Activated T-helper 17 cell treated with anti-CD3 and anti-CD28 coated beads, Interleukin-2, amount 50 U/mL, for 72 hours (primary cell): ENCODE results near the gene ZNFX1. TPM values are rescaled to one million over a fixed set of nuclear protein-coding genes. Genes with fewer than 3 reads are reported as not detected.
"Not testable (repeated sequence)": the region's sequence is repeated elsewhere in the genome, so short reads cannot be mapped to it uniquely, and the experiment has no call there.

ENCODE experiments used
- ATAC-seq: fragments of 150-1000 bp; cut with Tn5 transposase; replicated peaks from 2 replicates; pipeline ENCODE4 v1.10.0; 2021; ENCODE audit warnings: mild to moderate bottlenecking, moderate library complexity
- H3K27ac Mint-ChIP-seq: one replicate; pipeline ENCODE4 v1.8.0; 2022; ENCODE audit warnings: mixed read lengths
- H3K27me3 Mint-ChIP-seq: one replicate; pipeline ENCODE4 v1.8.0; 2022; ENCODE audit warnings: mixed read lengths
- H3K36me3 Mint-ChIP-seq: one replicate; pipeline ENCODE4 v1.8.0; 2022; ENCODE audit warnings: low read depth, mild to moderate bottlenecking, mixed read lengths
- H3K4me1 Mint-ChIP-seq: one replicate; pipeline ENCODE4 v1.8.0; 2022; ENCODE audit warnings: mixed read lengths
- H3K4me3 Mint-ChIP-seq: one replicate; pipeline ENCODE4 v1.8.0; 2022; ENCODE audit warnings: mild to moderate bottlenecking, mixed read lengths
- H3K9me3 Mint-ChIP-seq: one replicate; pipeline ENCODE4 v1.8.0; 2022; ENCODE audit warnings: mixed read lengths
- total RNA-seq, 2 donors: library from RNA; stranded (reverse); gene quantifications; one replicate each; pipeline ENCODE4 v1.2.3, GENCODE V29; 2022

ZNFX1 gene
- total RNA-seq, 2 donors from 2014 or later = 32.8 to 54.9 TPM

DNA sequence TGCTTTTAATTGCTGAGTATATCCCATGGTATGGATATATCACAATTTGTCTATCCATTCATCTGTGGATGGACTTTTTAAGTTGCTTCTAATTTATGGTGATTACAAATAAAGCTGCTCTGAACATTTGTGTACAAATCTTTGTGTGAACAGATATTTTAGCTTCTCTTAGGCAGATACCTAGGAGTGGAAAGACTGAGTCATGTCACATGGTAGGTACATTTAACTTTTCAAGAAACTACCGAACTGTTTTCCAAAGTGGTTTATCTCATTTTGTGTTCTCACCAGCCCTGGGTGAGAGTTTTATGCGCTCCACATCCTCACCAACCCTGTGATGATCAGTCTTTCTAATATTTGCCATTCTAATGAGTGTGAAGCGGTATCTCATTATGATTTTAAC lies 31.0 kb upstream of the ZNFX1 start:
- Mint-ChIP-seq H3K4me3 (no peak overlapping the region), H3K4me1 (peaks cover 18% of the 10 kb centered on the region), H3K27ac (no peak overlapping the region), H3K36me3 (no peaks in the 10 kb centered on the region), H3K9me3 (no peaks in the 10 kb centered on the region), H3K27me3 (no peaks in the 10 kb centered on the region)
- ATAC-seq = peak; percentile 42

DNA sequence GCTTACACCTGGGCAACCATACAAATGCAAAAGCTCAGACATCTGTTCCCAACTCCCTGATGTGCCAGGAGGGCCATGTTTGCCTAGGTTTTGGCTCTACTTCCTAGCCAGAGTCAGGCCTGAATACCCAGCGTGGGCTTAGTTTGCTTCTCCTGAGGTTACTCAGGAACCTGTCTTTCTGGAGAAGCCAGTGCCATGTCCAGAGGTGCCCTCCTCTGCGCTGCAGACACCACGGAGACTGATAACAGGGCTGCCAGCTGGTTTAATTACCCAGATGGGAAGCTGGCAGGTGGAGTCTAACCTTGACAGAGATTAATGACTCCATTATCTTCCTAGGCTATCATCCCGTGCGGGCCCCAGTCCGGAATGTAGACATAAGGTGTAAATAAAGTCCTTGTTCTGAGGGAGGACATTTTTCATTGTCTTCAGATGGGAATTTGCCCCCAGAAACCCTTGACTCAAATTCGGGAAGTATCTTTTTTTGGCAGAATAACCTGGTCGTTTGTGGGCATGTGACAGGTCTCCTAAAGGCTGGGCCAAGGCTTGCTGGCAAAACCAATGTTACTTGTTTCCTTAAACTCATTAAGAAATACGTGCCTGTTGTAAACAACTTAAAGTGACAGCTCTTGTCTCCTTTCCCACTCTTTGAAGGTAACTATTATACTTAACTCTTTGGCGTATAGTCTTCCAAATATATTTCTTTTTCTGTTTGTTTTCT lies 29.2 kb upstream of the ZNFX1 start:
- Mint-ChIP-seq H3K36me3 (no peaks in the 10 kb centered on the region), H3K9me3 (no peaks in the 10 kb centered on the region), H3K27me3 (no peaks in the 10 kb centered on the region), H3K4me3 (no peak overlapping the region), H3K27ac (no peak overlapping the region), H3K4me1 (peaks cover 22% of the 10 kb centered on the region)
- ATAC-seq = no peak

DNA sequence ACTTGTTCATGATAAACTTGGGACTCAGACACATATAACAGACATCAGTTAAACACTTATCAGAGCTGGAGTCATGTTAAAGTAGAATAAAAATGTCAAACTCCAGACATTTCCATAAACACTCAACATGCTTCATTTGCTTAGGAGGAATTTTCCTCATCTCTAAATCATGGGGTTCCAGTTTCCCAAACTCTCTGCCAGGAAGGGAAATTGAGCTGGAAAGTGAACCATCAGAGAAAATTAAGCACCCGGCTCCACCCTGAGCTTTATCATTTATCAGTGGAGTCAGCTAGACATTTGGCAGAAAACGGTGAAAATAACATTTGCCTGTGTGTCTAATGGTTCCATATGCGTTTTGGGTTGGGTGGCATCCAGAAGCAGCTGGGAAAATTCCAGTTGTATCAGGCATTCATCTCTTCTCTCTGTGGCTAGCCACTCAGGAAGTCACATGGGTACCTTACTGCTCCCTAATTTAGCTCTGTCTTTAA lies 25.3 kb upstream of the ZNFX1 start:
- no peak overlapping the region for H3K4me3 Mint-ChIP-seq
- H3K27me3 Mint-ChIP-seq = no peaks in the 10 kb centered on the region
- H3K27ac Mint-ChIP-seq = no peak overlapping the region
- H3K4me1 Mint-ChIP-seq = peaks cover 8% of the 10 kb centered on the region
- no peak for ATAC-seq
- no peaks in the 10 kb centered on the region for H3K36me3 Mint-ChIP-seq
- H3K9me3 Mint-ChIP-seq = no peaks in the 10 kb centered on the region

DNA sequence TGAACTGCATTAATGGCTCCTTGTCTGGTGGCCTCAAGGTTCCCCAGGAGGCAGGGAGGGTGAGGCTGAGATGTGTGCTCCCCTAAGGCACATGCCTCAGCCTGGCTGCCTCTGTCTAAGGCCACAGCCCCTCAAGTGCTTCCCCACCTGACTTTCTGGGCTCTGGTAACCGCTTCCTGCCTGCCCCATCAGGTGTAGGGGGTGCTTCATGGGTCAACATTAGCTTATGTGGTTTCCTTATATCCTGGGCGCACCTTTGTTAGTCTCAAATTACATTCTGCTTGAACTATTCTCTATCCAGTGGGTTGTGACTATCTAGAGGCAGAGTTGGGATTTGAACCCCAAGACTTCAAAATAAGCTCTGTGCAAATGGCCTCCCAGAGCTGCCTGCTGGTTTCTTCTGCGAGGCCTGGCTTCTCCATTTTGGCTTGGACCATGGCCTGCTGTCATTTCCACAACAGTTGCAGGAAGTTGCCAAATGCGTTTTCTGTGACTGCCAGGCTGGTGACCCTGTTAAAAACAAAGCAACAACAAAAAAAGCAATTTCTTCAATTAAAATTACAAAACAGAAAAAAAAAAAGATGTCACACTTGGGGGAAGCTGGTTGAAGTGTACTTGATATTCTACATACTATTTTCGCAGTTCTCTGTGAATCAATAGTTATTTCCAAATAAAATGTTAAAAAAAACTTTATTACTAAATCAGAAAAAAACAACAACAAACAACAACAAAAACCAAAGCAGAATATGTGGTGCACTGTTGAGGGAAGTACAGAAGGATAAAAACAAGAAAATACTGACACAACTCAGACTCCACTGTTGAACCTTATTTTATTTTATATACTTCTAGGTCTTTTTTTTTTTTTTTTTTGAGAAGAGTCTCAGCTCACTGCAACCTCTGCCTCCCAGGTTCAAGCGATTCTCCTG lies 20.0 kb upstream of the ZNFX1 start:
- Mint-ChIP-seq H3K9me3 (no peaks in the 10 kb centered on the region), H3K27ac (peak overlapping the region; percentile 41), H3K27me3 (no peaks in the 10 kb centered on the region), H3K4me3 (no peak overlapping the region), H3K4me1 (peaks cover 5% of the 10 kb centered on the region), H3K36me3 (peaks cover 15% of the 10 kb centered on the region)
- no peak for ATAC-seq

DNA sequence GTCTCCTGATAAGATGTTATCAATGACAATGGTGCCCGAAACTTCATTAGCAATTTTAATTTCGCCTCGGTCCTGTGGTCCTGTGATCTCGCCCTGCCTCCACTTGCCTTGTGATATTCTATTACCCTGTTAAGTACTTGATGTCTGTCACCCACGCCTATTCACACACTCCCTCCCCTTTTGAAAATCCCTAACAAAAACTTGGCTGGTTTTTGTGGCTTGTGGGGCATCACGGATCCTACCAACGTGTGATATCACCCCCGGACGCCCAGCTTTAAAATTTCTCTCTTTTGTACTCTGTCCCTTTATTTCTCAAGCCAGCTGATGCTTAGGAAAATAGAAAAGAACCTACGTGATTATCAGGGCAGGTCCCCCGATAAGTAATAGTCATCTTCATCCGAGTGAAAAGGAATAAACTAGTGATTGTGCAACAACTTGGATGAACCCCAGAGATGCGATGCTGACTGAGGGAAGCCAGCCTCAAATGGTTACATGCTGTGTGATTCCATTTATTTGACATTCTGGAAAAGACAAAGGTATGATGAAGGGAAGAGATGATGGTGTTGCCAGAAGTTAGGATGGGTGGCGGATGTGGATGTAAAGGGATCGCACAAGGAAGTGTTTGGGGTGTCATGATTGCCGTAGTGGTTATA lies 16.3 kb upstream of the ZNFX1 start:
- not testable (repeated sequence) for H3K27me3 Mint-ChIP-seq, H3K4me3 Mint-ChIP-seq, H3K27ac Mint-ChIP-seq, H3K9me3 Mint-ChIP-seq, ATAC-seq
- H3K4me1 Mint-ChIP-seq = peaks cover 12% of the 10 kb centered on the region
- peaks cover 51% of the 10 kb centered on the region for H3K36me3 Mint-ChIP-seq

DNA sequence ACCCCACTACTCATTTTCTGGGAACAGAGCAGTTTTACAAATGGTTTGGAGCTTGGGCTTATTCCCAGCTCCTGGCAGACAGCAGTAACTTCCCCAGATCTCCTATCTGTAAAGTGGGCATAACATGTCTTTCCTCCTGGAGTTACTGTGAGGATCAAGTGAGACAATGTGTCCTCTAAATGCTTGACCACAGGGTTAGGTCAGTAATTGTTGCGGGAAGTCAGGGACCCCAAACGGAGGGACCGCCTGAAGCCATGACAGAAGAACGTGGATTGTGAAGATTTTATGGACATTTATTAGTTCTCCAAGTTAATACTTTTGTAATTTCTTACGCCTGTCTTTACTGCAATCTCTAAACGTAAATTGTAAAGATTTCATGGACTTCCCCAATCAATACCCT lies 15.3 kb upstream of the ZNFX1 start:
- Mint-ChIP-seq H3K4me3 (no peak overlapping the region), H3K27me3 (no peaks in the 10 kb centered on the region), H3K27ac (no peak overlapping the region), H3K9me3 (no peaks in the 10 kb centered on the region), H3K4me1 (peaks cover 13% of the 10 kb centered on the region), H3K36me3 (peaks cover 61% of the 10 kb centered on the region)
- no peak for ATAC-seq

DNA sequence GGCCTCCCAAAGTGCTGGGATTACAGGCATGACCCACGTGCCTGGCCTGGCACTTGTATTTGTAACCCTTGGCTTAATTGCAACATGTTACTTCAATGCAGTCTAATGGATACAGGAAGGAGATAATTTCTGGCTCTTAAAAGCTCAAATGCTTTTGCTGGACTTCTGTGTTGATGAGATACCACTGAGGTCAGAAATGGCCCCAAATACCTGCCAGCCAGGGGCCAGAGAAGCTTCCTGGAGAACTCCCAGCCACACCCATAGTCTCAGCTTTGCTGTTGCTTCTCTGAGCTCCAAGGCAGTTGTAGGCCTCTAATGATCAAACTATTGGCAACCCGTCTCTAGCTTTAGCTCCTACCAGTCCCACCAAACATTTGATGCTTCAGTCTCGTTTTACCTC lies 14.2 kb upstream of the ZNFX1 start:
- Mint-ChIP-seq H3K27me3 (no peaks in the 10 kb centered on the region), H3K4me3 (no peak overlapping the region), H3K36me3 (peaks cover 72% of the 10 kb centered on the region), H3K4me1 (peaks cover 20% of the 10 kb centered on the region), H3K27ac (no peak overlapping the region), H3K9me3 (no peaks in the 10 kb centered on the region)
- no peak for ATAC-seq

DNA sequence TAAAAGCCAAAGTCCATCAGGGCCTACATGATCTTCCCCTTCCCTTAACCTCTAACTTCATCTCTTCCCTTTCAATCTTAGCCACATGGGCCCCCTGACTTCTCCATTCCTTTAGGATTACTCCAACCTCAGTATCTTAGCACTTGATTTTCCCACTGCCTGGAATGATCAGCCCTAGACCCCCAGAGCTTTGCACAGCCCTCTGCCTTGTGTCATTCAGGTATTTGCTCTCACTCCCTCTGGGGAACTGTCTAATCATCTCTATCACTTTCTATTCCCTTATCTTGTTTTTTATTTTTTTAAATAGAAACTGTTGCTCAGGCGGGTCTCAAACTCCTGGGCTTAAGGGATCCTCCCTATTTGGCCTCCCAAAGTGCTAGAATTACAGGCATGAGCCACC lies 13.3 kb upstream of the ZNFX1 start:
- ATAC-seq = peak; percentile 18
- H3K9me3 Mint-ChIP-seq = no peaks in the 10 kb centered on the region
- peaks cover 28% of the 10 kb centered on the region for H3K4me1 Mint-ChIP-seq
- H3K4me3 Mint-ChIP-seq = no peak overlapping the region
- H3K27ac Mint-ChIP-seq = peak overlapping the region; percentile 42
- H3K27me3 Mint-ChIP-seq = no peaks in the 10 kb centered on the region
- peaks cover 80% of the 10 kb centered on the region for H3K36me3 Mint-ChIP-seq

DNA sequence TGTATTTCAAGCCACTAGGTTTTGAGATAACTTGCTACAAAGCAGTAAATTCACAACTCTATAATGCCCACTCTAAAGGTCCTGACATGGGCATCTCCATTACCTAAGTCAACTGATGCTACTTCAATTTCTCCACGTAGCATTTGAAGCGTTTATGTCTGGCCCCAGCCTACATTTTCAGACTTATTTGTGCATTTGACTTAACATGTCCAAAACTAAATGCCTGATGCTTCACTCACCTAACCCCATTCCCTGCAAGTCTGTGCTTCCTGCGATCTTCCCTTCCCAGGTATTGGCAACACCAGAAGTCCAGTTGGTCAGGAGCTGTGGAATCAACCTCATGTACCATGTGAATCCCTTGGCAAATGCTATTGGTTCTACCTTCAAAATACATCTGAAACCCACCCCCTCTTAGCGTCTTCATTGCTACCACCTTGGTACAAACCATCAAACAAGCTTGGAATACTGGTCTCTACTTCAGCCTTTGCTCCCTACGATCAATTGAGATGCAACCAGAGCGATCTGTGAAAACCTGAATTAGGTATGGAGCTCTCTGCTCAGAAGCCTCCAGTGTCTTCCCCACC lies 12.8 kb upstream of the ZNFX1 start:
- peak; percentile 18 for ATAC-seq
- Mint-ChIP-seq H3K9me3 (no peaks in the 10 kb centered on the region), H3K27ac (peak overlapping the region; percentile 42), H3K36me3 (peaks cover 83% of the 10 kb centered on the region), H3K4me3 (no peak overlapping the region), H3K4me1 (peaks cover 33% of the 10 kb centered on the region), H3K27me3 (no peaks in the 10 kb centered on the region)

DNA sequence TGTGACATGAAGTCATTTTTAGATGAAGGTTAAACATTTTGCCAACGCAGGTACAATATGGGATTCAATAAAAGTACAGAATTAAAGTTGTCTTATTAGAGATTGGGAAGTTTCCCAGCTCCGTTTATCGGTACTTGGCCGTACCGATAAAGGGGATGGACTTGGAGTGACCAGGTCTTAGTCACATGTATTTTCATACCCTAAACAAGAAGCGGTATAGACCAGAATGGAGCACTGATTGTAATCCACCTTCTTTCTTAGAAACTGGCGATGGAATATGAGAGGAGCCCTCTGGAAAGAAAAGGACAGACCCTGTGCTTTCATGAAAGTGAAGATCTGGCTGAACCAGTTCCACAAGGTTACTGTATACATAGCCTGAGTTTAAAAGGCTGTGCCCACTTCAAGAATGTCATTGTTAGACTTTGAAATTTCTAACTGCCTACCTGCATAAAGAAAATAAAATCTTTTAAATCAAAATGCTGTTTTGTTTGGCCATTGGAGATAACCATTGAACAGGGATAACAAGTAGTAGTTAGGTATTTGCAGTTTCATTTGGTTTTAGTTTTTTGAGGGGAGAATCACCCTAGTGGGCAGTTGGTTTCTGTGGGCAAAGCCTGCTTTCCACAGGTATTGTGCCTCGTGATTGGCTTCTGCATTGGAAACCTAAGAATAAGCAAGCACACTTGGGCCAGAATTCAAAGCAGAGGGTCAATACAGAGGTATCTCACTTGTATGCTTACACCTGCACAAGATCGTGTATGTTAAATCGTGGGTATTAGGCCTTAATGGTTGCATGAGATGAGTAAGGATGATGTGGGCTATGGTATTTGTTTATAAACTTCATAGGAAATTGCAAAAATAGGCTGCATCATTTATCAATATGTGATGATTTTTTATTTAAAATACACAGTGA lies 11.2 kb upstream of the ZNFX1 start:
- H3K4me3 Mint-ChIP-seq = no peak overlapping the region
- peaks cover 47% of the 10 kb centered on the region for H3K4me1 Mint-ChIP-seq
- no peaks in the 10 kb centered on the region for H3K9me3 Mint-ChIP-seq
- H3K27ac Mint-ChIP-seq = no peak overlapping the region
- peaks cover 94% of the 10 kb centered on the region for H3K36me3 Mint-ChIP-seq
- no peak for ATAC-seq
- no peaks in the 10 kb centered on the region for H3K27me3 Mint-ChIP-seq

DNA sequence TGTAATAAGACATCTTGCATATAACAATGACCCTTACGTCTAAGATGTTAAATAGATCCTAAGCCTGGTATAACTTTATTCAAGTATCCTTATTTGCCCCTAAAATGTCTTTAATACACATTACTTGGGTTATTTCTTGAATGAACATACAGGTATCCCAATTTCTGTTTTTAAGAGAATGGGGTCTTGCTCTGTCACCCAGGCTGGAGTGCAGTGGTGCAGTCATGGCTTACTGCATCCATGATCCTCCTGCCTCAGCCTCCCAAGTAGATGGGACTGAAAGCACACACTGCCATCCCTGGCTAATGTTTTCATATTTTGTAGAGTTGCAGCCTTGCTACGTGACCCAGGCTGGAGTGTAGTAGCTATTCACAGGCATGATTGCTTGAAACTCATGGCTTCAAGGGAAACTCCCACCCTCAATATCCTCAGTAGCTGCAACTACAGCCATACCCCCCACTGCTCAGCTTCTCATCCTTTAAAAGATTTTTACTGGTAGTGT lies 10.4 kb upstream of the ZNFX1 start:
- Mint-ChIP-seq H3K9me3 (peaks cover under 1% of the 10 kb centered on the region), H3K27ac (peak overlapping the region; percentile 65), H3K4me1 (peaks cover 54% of the 10 kb centered on the region), H3K4me3 (peak overlapping the region; percentile 98), H3K27me3 (no peaks in the 10 kb centered on the region), H3K36me3 (peaks cover 98% of the 10 kb centered on the region)
- no peak for ATAC-seq

DNA sequence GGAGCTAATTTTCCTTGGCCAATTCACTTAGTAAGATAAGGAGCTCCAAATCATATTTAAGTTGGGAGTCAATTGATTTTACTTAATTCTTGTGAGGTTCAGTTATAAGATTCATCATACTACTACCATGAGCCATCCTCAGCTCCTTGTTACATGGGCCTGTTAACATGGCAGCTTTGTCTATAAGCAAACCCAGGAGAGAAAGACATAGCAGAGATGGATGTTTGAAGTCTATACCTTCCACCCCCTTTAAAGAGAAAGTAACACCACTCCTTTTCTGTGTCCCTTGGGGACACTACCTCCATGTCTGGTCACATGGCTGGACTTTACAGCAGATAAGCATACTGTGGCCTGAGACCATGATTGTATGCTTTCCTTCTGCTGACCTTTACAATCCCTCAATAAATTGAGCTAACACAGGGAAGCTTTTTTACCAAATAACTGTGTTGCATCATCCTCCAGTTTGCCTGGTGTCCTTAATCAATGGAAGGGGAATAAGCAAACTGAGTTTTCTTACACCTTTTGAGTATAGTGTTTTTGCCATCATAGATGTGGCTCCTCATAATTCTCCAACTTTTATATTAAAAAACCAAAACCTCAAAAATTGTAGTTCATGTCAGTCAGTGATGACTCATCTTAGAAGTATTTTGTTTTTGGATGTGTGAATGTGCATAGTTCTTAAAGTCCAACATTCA lies 9.8 kb upstream of the ZNFX1 start:
- Mint-ChIP-seq H3K36me3 (peaks cover 98% of the 10 kb centered on the region), H3K4me3 (peak overlapping the region; percentile 98), H3K4me1 (peaks cover 60% of the 10 kb centered on the region), H3K27me3 (no peaks in the 10 kb centered on the region), H3K27ac (peak overlapping the region; percentile 65), H3K9me3 (peaks cover 3% of the 10 kb centered on the region)
- ATAC-seq = no peak
